Stimulated activated naive B cell treated with anti-CD40 and anti-IgM and Interleukin-4, amounts not matched to agents 10 μg/mL and 1 μg/mL and 100 μg/mL, for 72 hours (primary cell): ENCODE measurements around the gene WDR73.

Source experiments
- ATAC-seq, 2 donors: fragments of 150-1000 bp; cut with Tn5 transposase; replicated peaks; 2 replicates each; pipeline ENCODE4 v1.10.0; 2021; ENCODE audit warnings: moderate library complexity in 1 of 2
- DNase-seq: peaks from one replicate; pipeline ENCODE4 v3.0.0; 2021
- H3K27ac Mint-ChIP-seq: one replicate; pipeline ENCODE4 v1.8.0; 2022; ENCODE audit warnings: mild to moderate bottlenecking, mixed read lengths
- H3K27me3 Mint-ChIP-seq, 2 donors: one replicate each; pipeline ENCODE4 v1.8.0; 2022; ENCODE audit warnings: mixed read lengths in 2 of 2
- H3K36me3 Mint-ChIP-seq, 2 donors: one replicate each; pipeline ENCODE4 v1.8.0; 2022; ENCODE audit warnings: mixed read lengths in 2 of 2, mild to moderate bottlenecking in 1 of 2
- H3K4me1 Mint-ChIP-seq, 2 donors: one replicate each; pipeline ENCODE4 v1.8.0; 2022; ENCODE audit warnings: mixed read lengths in 2 of 2, mild to moderate bottlenecking in 1 of 2
- H3K4me3 Mint-ChIP-seq, 2 donors: one replicate each; pipeline ENCODE4 v1.8.0; 2022; ENCODE audit warnings: mild to moderate bottlenecking in 2 of 2, mixed read lengths in 2 of 2, moderate library complexity in 1 of 2
- H3K9me3 Mint-ChIP-seq, 2 donors: one replicate each; pipeline ENCODE4 v1.8.0; 2022; ENCODE audit warnings: mixed read lengths in 2 of 2, mild to moderate bottlenecking in 1 of 2

Gene WDR73

GRCh38 chr15:84598250-84598649 is 55.8 kb downstream of the WDR73 start:
- peak overlapping the region in 1 of 2 donors; percentile 6 for H3K4me3 Mint-ChIP-seq

GRCh38 chr15:84597296-84597695 is 56.8 kb downstream of the WDR73 start:
- no peak for DNase-seq
- no peak overlapping the region for H3K27ac Mint-ChIP-seq
- H3K4me3 Mint-ChIP-seq, result no peak overlapping the region
- peaks cover 0 to 2% of the 10 kb centered on the region in 2 donors for H3K9me3 Mint-ChIP-seq
- no peak for ATAC-seq
- peaks cover 21 to 31% of the 10 kb centered on the region in 2 donors for H3K4me1 Mint-ChIP-seq
- H3K27me3 Mint-ChIP-seq, result peaks cover 0 to 5% of the 10 kb centered on the region in 2 donors
- H3K36me3 Mint-ChIP-seq, result no peaks in the 10 kb centered on the region

More at GRCh38 chr15:84598250-84598649, 55.8 kb downstream of the WDR73 start:
- H3K27me3 Mint-ChIP-seq, result peaks cover 0 to 5% of the 10 kb centered on the region in 2 donors
- ATAC-seq (peak; percentile 65 to 73), DNase-seq (peak; percentile 30)
- H3K27ac Mint-ChIP-seq, result no peak overlapping the region
- peaks cover 25 to 40% of the 10 kb centered on the region in 2 donors for H3K4me1 Mint-ChIP-seq
- no peaks in the 10 kb centered on the region for H3K36me3 Mint-ChIP-seq
- peaks cover 0 to 2% of the 10 kb centered on the region in 2 donors for H3K9me3 Mint-ChIP-seq

- Mint-ChIP-seq H3K36me3 (no peaks in the 10 kb centered on the region), H3K9me3 (peaks cover 0 to 2% of the 10 kb centered on the region in 2 donors), H3K4me3 (no peak overlapping the region), H3K27ac (peak overlapping the region; percentile 39), H3K4me1 (peaks cover 17 to 31% of the 10 kb centered on the region in 2 donors), H3K27me3 (peaks cover 0 to 5% of the 10 kb centered on the region in 2 donors)
- ATAC-seq, result no peak
- no peak for DNase-seq
Measured at GRCh38 chr15:84595660-84596059, 58.4 kb downstream of the WDR73 start.

DNA sequence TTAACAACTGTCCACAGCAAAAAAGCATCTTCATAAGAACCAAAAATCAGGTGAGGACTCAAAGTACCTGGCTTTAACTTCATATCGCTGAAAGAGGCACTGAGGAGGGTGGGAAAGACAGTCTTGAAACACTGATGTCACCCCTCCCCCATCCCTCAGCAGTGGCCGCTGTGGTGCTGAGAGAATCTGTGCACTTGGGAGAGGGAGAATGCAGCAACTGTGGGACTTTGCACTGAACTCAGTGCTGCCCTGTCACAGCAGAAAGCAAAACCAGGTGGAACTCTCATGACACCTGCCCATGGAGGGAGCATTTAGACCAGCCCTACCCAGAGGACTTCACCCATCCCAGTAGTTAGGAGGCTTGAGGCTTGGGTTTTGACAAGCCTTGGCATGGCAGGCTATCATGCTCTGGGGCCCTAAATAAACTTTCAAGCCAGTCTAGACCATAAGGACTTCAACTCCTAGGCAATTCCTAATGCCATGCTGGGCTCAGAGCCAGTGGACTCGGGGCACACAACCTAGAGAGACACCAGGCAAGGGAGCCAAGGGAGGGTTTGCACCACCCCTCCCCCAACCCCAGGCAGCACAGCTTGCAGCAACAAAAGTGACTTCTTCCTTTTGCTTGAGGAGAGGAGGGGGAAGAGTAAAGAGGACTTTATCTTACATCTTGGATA is 59.3 kb downstream of the WDR73 start:
- H3K4me1 Mint-ChIP-seq, result peaks cover 13 to 22% of the 10 kb centered on the region in 2 donors
- H3K27ac Mint-ChIP-seq, result no peak overlapping the region

GRCh38 chr15:84591815-84592214 is 62.3 kb downstream of the WDR73 start:
- Mint-ChIP-seq H3K36me3 (no peaks in the 10 kb centered on the region), H3K4me1 (peaks cover 4 to 8% of the 10 kb centered on the region in 2 donors)

More for the DNA sequence above, 59.3 kb downstream of the WDR73 start:
- ATAC-seq (no peak), DNase-seq (no peak)
- Mint-ChIP-seq H3K4me3 (no peak overlapping the region), H3K36me3 (no peaks in the 10 kb centered on the region), H3K9me3 (peaks cover 0 to 2% of the 10 kb centered on the region in 2 donors), H3K27me3 (peaks cover 0 to 5% of the 10 kb centered on the region in 2 donors)

GRCh38 chr15:84590406-84590805 is 63.7 kb downstream of the WDR73 start:
- Mint-ChIP-seq H3K36me3 (no peaks in the 10 kb centered on the region), H3K4me3 (no peak overlapping the region), H3K4me1 (peaks cover 2 to 8% of the 10 kb centered on the region in 2 donors), H3K27ac (no peak overlapping the region), H3K9me3 (peaks cover 0 to 2% of the 10 kb centered on the region in 2 donors), H3K27me3 (peaks cover 0 to 5% of the 10 kb centered on the region in 2 donors)
- DNase-seq, result no peak
- no peak for ATAC-seq

More at GRCh38 chr15:84591815-84592214, 62.3 kb downstream of the WDR73 start:
- Mint-ChIP-seq H3K27me3 (peaks cover 0 to 5% of the 10 kb centered on the region in 2 donors), H3K9me3 (peaks cover 0 to 2% of the 10 kb centered on the region in 2 donors), H3K4me3 (no peak overlapping the region), H3K27ac (no peak overlapping the region)
- DNase-seq (no peak), ATAC-seq (no peak)
